ENCODE data around the gene NRG2.

- TF ChIP-seq, protein P1, sequence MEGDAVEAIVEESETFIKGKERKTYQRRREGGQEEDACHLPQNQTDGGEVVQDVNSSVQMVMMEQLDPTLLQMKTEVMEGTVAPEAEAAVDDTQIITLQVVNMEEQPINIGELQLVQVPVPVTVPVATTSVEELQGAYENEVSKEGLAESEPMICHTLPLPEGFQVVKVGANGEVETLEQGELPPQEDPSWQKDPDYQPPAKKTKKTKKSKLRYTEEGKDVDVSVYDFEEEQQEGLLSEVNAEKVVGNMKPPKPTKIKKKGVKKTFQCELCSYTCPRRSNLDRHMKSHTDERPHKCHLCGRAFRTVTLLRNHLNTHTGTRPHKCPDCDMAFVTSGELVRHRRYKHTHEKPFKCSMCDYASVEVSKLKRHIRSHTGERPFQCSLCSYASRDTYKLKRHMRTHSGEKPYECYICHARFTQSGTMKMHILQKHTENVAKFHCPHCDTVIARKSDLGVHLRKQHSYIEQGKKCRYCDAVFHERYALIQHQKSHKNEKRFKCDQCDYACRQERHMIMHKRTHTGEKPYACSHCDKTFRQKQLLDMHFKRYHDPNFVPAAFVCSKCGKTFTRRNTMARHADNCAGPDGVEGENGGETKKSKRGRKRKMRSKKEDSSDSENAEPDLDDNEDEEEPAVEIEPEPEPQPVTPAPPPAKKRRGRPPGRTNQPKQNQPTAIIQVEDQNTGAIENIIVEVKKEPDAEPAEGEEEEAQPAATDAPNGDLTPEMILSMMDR (IDR thresholded peaks at IDR 0.05; ENCODE audit: low read depth, low read length) = no peak
- no peak for TF ChIP-seq POLR2A (IDR thresholded peaks at IDR 0.05; ENCODE audit: extremely low read depth, insufficient read length)
- TF ChIP-seq MYC (IDR thresholded peaks at IDR 0.05; ENCODE audit: low read depth, low read length) = no peak
These were observed 76.2 kb downstream of the NRG2 start for GRCh38 chr5:139966856-139967255.

Data from NB4 (cell line).